Measurements from ENCODE around the gene ARHGAP24.
"Not testable (repeated sequence)": the region's sequence is repeated elsewhere in the genome, so short reads cannot be mapped to it uniquely, and the experiment has no call there.

Gene ARHGAP24

GRCh38 chr4:85495621-85496020 is 20.7 kb downstream of the ARHGAP24 start:
- no peaks in the 10 kb centered on the region for H3K9me3 Mint-ChIP-seq
- peaks cover 0 to 31% of the 10 kb centered on the region in 2 donors for H3K36me3 Mint-ChIP-seq
- peaks cover 30 to 39% of the 10 kb centered on the region in 2 donors for H3K4me1 Mint-ChIP-seq
- H3K27ac Mint-ChIP-seq: peak overlapping the region; percentile 72
- H3K4me3 Mint-ChIP-seq: peak overlapping the region in 1 of 2 donors; percentile 54
- ATAC-seq (replicated peaks): no peak
- H3K27me3 Mint-ChIP-seq: no peaks in the 10 kb centered on the region
- no peak for DNase-seq

GRCh38 chr4:85496126-85496849 is 21.3 kb downstream of the ARHGAP24 start:
- Mint-ChIP-seq H3K4me3 (peak overlapping the region in 1 of 2 donors; percentile 54), H3K27me3 (no peaks in the 10 kb centered on the region), H3K9me3 (no peaks in the 10 kb centered on the region), H3K36me3 (peaks cover 0 to 32% of the 10 kb centered on the region in 2 donors), H3K4me1 (peaks cover 35 to 44% of the 10 kb centered on the region in 2 donors), H3K27ac (peak overlapping the region; percentile 72)
- ATAC-seq (replicated peaks) (no peak), DNase-seq (no peak)

DNA sequence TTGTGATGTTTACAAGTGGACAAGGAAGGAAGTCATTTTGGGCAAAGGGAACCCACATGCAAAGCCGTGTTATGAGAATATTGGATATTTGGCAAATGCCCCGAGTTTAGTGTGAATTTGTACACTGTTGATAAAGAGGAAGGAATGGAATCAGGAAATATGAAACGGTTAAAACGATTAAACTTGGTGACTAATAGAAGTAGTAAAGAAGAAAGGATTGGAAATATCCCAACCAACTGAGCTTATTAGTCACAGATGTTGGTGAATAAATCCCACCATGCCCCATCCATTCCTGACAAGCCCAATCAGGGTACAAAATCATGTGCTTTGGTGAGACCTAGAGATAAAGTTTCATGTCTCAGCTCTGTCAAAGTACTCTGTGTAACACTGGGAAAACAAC is 22.0 kb downstream of the ARHGAP24 start:
- Mint-ChIP-seq H3K27me3 (no peaks in the 10 kb centered on the region), H3K27ac (peak overlapping the region; percentile 28), H3K36me3 (peaks cover 0 to 36% of the 10 kb centered on the region in 2 donors), H3K9me3 (no peaks in the 10 kb centered on the region), H3K4me3 (no peak overlapping the region), H3K4me1 (peaks cover 38 to 44% of the 10 kb centered on the region in 2 donors)
- no peak for ATAC-seq (replicated peaks)
- no peak for DNase-seq

- Mint-ChIP-seq H3K27ac (peak overlapping the region; percentile 88), H3K4me3 (peak overlapping the region; percentile 33 to 37), H3K4me1 (peaks cover 41 to 52% of the 10 kb centered on the region in 2 donors), H3K9me3 (no peaks in the 10 kb centered on the region), H3K27me3 (no peaks in the 10 kb centered on the region), H3K36me3 (peaks cover 3 to 39% of the 10 kb centered on the region in 2 donors)
- DNase-seq (peak; percentile 74), ATAC-seq (replicated peaks) (peak; percentile 100)
Measured at GRCh38 chr4:85498068-85498733, 23.3 kb downstream of the ARHGAP24 start.

GRCh38 chr4:85499573-85499972 is 24.6 kb downstream of the ARHGAP24 start:
- ATAC-seq (replicated peaks): peak; percentile 35 to 39
- Mint-ChIP-seq H3K27me3 (no peaks in the 10 kb centered on the region), H3K4me3 (peak overlapping the region in 1 of 2 donors; percentile 48), H3K27ac (peak overlapping the region; percentile 88), H3K36me3 (peaks cover 8 to 40% of the 10 kb centered on the region in 2 donors), H3K9me3 (peaks cover 2 to 3% of the 10 kb centered on the region in 2 donors), H3K4me1 (peaks cover 50 to 61% of the 10 kb centered on the region in 2 donors)
- DNase-seq: no peak

- H3K27me3 Mint-ChIP-seq: no peaks in the 10 kb centered on the region
- no peak overlapping the region for H3K4me3 Mint-ChIP-seq
- peaks cover 14 to 42% of the 10 kb centered on the region in 2 donors for H3K36me3 Mint-ChIP-seq
- no peak for ATAC-seq (replicated peaks)
- H3K9me3 Mint-ChIP-seq: peaks cover 2 to 8% of the 10 kb centered on the region in 2 donors
- no peak overlapping the region for H3K27ac Mint-ChIP-seq
- DNase-seq: no peak
- peaks cover 53 to 61% of the 10 kb centered on the region in 2 donors for H3K4me1 Mint-ChIP-seq
Measured at GRCh38 chr4:85500110-85500867, 25.3 kb downstream of the ARHGAP24 start.

GRCh38 chr4:85501145-85501544 is 26.2 kb downstream of the ARHGAP24 start:
- not testable (repeated sequence) for ATAC-seq (replicated peaks); H3K4me3 Mint-ChIP-seq; H3K27me3 Mint-ChIP-seq; DNase-seq; H3K27ac Mint-ChIP-seq
- Mint-ChIP-seq H3K9me3 (peaks cover 4 to 10% of the 10 kb centered on the region in 2 donors), H3K36me3 (peaks cover 17 to 47% of the 10 kb centered on the region in 2 donors), H3K4me1 (peaks cover 54 to 56% of the 10 kb centered on the region in 2 donors)

GRCh38 chr4:85508654-85509053 is 33.7 kb downstream of the ARHGAP24 start:
- DNase-seq (no peak), ATAC-seq (replicated peaks) (no peak)
- peaks cover 20 to 52% of the 10 kb centered on the region in 2 donors for H3K36me3 Mint-ChIP-seq
- H3K27ac Mint-ChIP-seq: no peak overlapping the region
- H3K4me3 Mint-ChIP-seq: no peak overlapping the region
- H3K9me3 Mint-ChIP-seq: peaks cover 11 to 20% of the 10 kb centered on the region in 2 donors
- peaks cover 36 to 38% of the 10 kb centered on the region in 2 donors for H3K4me1 Mint-ChIP-seq
- no peaks in the 10 kb centered on the region for H3K27me3 Mint-ChIP-seq

GRCh38 chr4:85509882-85510631 is 35.1 kb downstream of the ARHGAP24 start:
- H3K36me3 Mint-ChIP-seq: peaks cover 14 to 41% of the 10 kb centered on the region in 2 donors
- ATAC-seq (replicated peaks) (no peak), DNase-seq (no peak)
- peaks cover 31 to 47% of the 10 kb centered on the region in 2 donors for H3K4me1 Mint-ChIP-seq
- H3K9me3 Mint-ChIP-seq: peaks cover 10 to 14% of the 10 kb centered on the region in 2 donors
- no peak overlapping the region for H3K4me3 Mint-ChIP-seq
- H3K27me3 Mint-ChIP-seq: no peaks in the 10 kb centered on the region
- H3K27ac Mint-ChIP-seq: peak overlapping the region; percentile 84

GRCh38 chr4:85510632-85510984 is 35.7 kb downstream of the ARHGAP24 start:
- DNase-seq (no peak), ATAC-seq (replicated peaks) (no peak)
- Mint-ChIP-seq H3K27ac (no peak overlapping the region), H3K4me1 (peaks cover 27 to 49% of the 10 kb centered on the region in 2 donors), H3K4me3 (no peak overlapping the region), H3K36me3 (peaks cover 9 to 35% of the 10 kb centered on the region in 2 donors), H3K9me3 (peaks cover 7 to 9% of the 10 kb centered on the region in 2 donors), H3K27me3 (no peaks in the 10 kb centered on the region)

GRCh38 chr4:85512446-85513205 is 37.7 kb downstream of the ARHGAP24 start:
- ATAC-seq (replicated peaks) (no peak), DNase-seq (no peak)
- no peak overlapping the region for H3K27ac Mint-ChIP-seq
- peaks cover 22 to 39% of the 10 kb centered on the region in 2 donors for H3K4me1 Mint-ChIP-seq
- H3K36me3 Mint-ChIP-seq: peaks cover 9 to 19% of the 10 kb centered on the region in 2 donors
- H3K27me3 Mint-ChIP-seq: no peaks in the 10 kb centered on the region
- H3K9me3 Mint-ChIP-seq: peaks cover 5 to 6% of the 10 kb centered on the region in 2 donors
- H3K4me3 Mint-ChIP-seq: no peak overlapping the region

DNA sequence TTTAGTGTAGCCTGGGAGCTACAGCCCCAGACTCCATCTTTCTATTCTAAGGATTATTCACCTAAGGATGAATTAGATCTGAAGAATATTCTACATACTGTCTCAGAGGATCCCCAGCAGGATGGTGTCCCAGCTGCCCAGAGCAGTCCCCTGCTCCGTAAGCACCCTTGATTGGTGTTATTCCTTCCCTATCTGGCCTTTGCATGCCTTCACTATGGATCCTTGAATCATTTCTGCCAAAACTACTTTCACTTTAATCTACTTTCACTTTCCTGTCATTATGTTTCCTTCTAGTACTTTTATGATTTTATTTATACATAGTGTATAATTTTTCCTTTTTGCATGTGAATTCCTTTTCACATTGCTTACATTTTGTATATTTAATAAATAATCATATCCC is 39.2 kb downstream of the ARHGAP24 start:
- Mint-ChIP-seq H3K27ac (peak overlapping the region; percentile 47), H3K36me3 (peaks cover 9 to 20% of the 10 kb centered on the region in 2 donors), H3K4me1 (peaks cover 22 to 31% of the 10 kb centered on the region in 2 donors), H3K9me3 (peaks cover 5 to 6% of the 10 kb centered on the region in 2 donors), H3K27me3 (no peaks in the 10 kb centered on the region), H3K4me3 (peak overlapping the region; percentile 48 to 49)
- DNase-seq (no peak), ATAC-seq (replicated peaks) (peak in 1 of 2 donors; percentile 59)

DNA sequence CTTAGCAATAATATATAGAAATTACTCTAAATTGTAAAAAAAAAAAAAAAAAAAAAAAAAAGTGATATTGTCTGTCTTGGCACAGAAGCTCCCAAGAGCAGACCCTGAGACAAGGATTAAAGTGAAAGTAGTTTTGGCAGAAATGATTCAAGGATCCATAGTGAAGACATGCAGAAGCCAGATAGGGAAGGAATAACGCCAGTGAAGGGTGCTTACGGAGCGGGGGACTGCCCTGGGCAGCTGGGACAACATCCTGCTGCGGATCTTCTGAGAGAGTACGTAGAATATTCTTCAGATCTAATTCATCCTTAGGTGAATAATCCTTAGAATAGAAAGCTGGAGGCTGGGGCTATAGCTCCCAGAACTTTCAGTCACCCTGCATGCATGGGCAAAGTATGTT is 39.8 kb downstream of the ARHGAP24 start:
- Mint-ChIP-seq H3K27me3 (no peaks in the 10 kb centered on the region), H3K9me3 (peaks cover 5 to 6% of the 10 kb centered on the region in 2 donors), H3K4me1 (peaks cover 24 to 33% of the 10 kb centered on the region in 2 donors), H3K4me3 (no peak overlapping the region), H3K27ac (peak overlapping the region; percentile 2), H3K36me3 (peaks cover 9 to 21% of the 10 kb centered on the region in 2 donors)
- ATAC-seq (replicated peaks): no peak
- DNase-seq: no peak
